Gastroesophageal sphincter (tissue), 4 donors: ENCODE data around the gene INAFM1. TPM values are rescaled to one million over a fixed set of nuclear protein-coding genes. Genes with fewer than 3 reads are reported as not detected.
"Not testable (repeated sequence)": the region's sequence is repeated elsewhere in the genome, so short reads cannot be mapped to it uniquely, and the experiment has no call there.

Source experiments
- ATAC-seq: fragments of 150-250 bp; one replicate; pipeline ENCODE4 v1.9.1; 2016; ENCODE audit warnings: mild to moderate bottlenecking, moderate library complexity
- H3K27ac ChIP-seq, 4 donors: fragments of 200-600 bp; sonication (generic) in 3 of 4; 1 replicate in 3 of 4; 2 replicates in 1 of 4; pipeline ENCODE4 v1.5.1; 2016 to 2019
- H3K27me3 ChIP-seq: fragments of 200-600 bp; sonication (generic); one replicate; pipeline ENCODE4 v1.5.1; 2019
- H3K36me3 ChIP-seq, 2 donors: fragments of 200-600 bp; sonication (generic); one replicate each; pipeline ENCODE4 v1.5.1; 2019; ENCODE audit warnings: control low read depth in 1 of 2
- H3K4me1 ChIP-seq, 3 donors: fragments of 200-600 bp; sonication (generic); 1 replicate in 2 of 3; 2 replicates in 1 of 3; pipeline ENCODE4 v1.5.1; 2016 to 2019; ENCODE audit warnings: control low read depth in 2 of 3
- H3K4me3 ChIP-seq, 2 donors: fragments of 200-600 bp; sonication (generic); one replicate each; pipeline ENCODE4 v1.5.1; 2019; ENCODE audit warnings: mild to moderate bottlenecking in 1 of 2, moderate library complexity in 1 of 2
- H3K9me3 ChIP-seq, 3 donors: fragments of 200-600 bp; sonication (generic); one replicate each; pipeline ENCODE4 v1.5.1; 2017 to 2019; ENCODE audit warnings: control low read depth in 2 of 3
- CTCF ChIP-seq, 4 experiments: fragments of 200-600 bp in 2 of 4; fragments of 450-650 bp in 2 of 4; sonication (generic) in 1 of 4; IDR thresholded peaks; one replicate each; pipeline ENCODE4 v1.5.1; 2017 to 2019; ENCODE audit warnings: antibody characterized with exemption in 4 of 4, mild to moderate bottlenecking in 2 of 4, moderate library complexity in 2 of 4
- EP300 ChIP-seq: sonication (generic); formaldehyde crosslinking; IDR thresholded peaks from one replicate; pipeline ENCODE4 v1.6.1; 2017; ENCODE audit warnings: antibody characterized with exemption, mild to moderate bottlenecking
- POLR2A ChIP-seq, 2 donors: fragments of 450-650 bp; IDR thresholded peaks; one replicate each; pipeline ENCODE4 v1.6.1; 2017; ENCODE audit warnings: antibody characterized with exemption in 2 of 2, mild to moderate bottlenecking in 2 of 2, moderate library complexity in 1 of 2
- POLR2AphosphoS5 ChIP-seq: sonication (generic); formaldehyde crosslinking; IDR thresholded peaks from one replicate; pipeline ENCODE4 v1.6.1; 2017; ENCODE audit warnings: antibody characterized with exemption
- WGBS, 2 donors: methylation state at CpG; one replicate each; pipeline ENCODE4 v1.1.5; 2018; ENCODE audit warnings: low coverage in 1 of 2; 5-methylcytosine and 5-hydroxymethylcytosine counted together
- total RNA-seq, 4 donors: library from RNA; depleted of rRNA; stranded (reverse); fragments of >200 nt; gene quantifications; one replicate each; pipeline ENCODE4 v1.1.0, GENCODE V29; 2016

INAFM1 gene
- total RNA-seq, 4 donors from 2014 or later = 5.0 to 14.7 (median 11.7) TPM

- no peaks in the 10 kb centered on the region for H3K27me3 ChIP-seq
- no peaks in the 10 kb centered on the region for H3K36me3 ChIP-seq
- 86 to 88% methylated on average over 7 to 8 of the region's 13 CpGs for WGBS, 2 donors
- H3K4me3 ChIP-seq = no peak overlapping the region
- H3K27ac ChIP-seq = no peak overlapping the region
- peaks cover 0 to 35% (median 12%) of the 10 kb centered on the region in 3 donors for H3K4me1 ChIP-seq
- TF ChIP-seq EP300 = no peak
- TF ChIP-seq POLR2A (IDR thresholded peaks at IDR 0.05) = no peak
- TF ChIP-seq POLR2AphosphoS5 = no peak
- peak in 3 of 4 experiments; percentile 27 to 35 (median 34) for TF ChIP-seq CTCF (IDR thresholded peaks at IDR 0.05)
- ATAC-seq = no peak
- no peaks in the 10 kb centered on the region for H3K9me3 ChIP-seq
Observed at GRCh38 chr19:47280183-47280797, 5.6 kb downstream of the INAFM1 start.

GRCh38 chr19:47283405-47284059, 8.8 kb downstream of the INAFM1 start:
- TF ChIP-seq POLR2A (IDR thresholded peaks at IDR 0.05) (no peak), POLR2AphosphoS5 (no peak), EP300 (no peak), CTCF (IDR thresholded peaks at IDR 0.05) (no peak)
- ATAC-seq = no peak
- 50 to 69% methylated on average over 7 to 10 of the region's 10 CpGs for WGBS, 2 donors

GRCh38 chr19:47284324-47284899, 9.7 kb downstream of the INAFM1 start:
- WGBS, 2 donors = 24 to 100% methylated on average over 1 to 5 of the region's 9 CpGs
- Histone ChIP-seq H3K27me3 (no peaks in the 10 kb centered on the region), H3K9me3 (no peaks in the 10 kb centered on the region), H3K4me1 (peaks cover 0 to 12% (median 2%) of the 10 kb centered on the region in 3 donors), H3K4me3 (no peak overlapping the region), H3K36me3 (no peaks in the 10 kb centered on the region), H3K27ac (no peak overlapping the region)
- TF ChIP-seq CTCF (IDR thresholded peaks at IDR 0.05) = peak in 3 of 4 experiments; percentile 77 to 86 (median 85)
- TF ChIP-seq POLR2AphosphoS5 = no peak
- ATAC-seq = peak; percentile 26

More at GRCh38 chr19:47283405-47284059, 8.8 kb downstream of the INAFM1 start:
- H3K27me3 ChIP-seq = no peaks in the 10 kb centered on the region
- peaks cover 0 to 9% (median 0%) of the 10 kb centered on the region in 3 donors for H3K4me1 ChIP-seq
- no peak overlapping the region for H3K27ac ChIP-seq
- H3K9me3 ChIP-seq = no peaks in the 10 kb centered on the region
- H3K4me3 ChIP-seq = no peak overlapping the region
- no peaks in the 10 kb centered on the region for H3K36me3 ChIP-seq

GRCh38 chr19:47296036-47296435, 21.4 kb downstream of the INAFM1 start:
- 27 to 33% methylated on average over 6 to 9 of the region's 12 CpGs for WGBS, 2 donors
- Histone ChIP-seq H3K27me3 (no peaks in the 10 kb centered on the region), H3K4me3 (no peak overlapping the region), H3K27ac (no peak overlapping the region), H3K36me3 (no peaks in the 10 kb centered on the region), H3K4me1 (peaks cover 0 to 7% (median 0%) of the 10 kb centered on the region in 3 donors), H3K9me3 (no peaks in the 10 kb centered on the region)
- peak; percentile 71 for ATAC-seq
- TF ChIP-seq POLR2A (IDR thresholded peaks at IDR 0.05) (no peak), CTCF (IDR thresholded peaks at IDR 0.05) (peak in 3 of 4 experiments; percentile 68 to 75 (median 72))

- not testable (repeated sequence) for H3K27ac ChIP-seq, H3K4me3 ChIP-seq, H3K36me3 ChIP-seq, H3K27me3 ChIP-seq, H3K9me3 ChIP-seq, ATAC-seq
- WGBS, 2 donors = 92% methylated on average over 8 of the region's 14 CpGs; no CpG with 5 or more reads in 1 of the 2 donors
- H3K4me1 ChIP-seq = peaks cover 0 to 17% (median 0%) of the 10 kb centered on the region in 3 donors
Observed at GRCh38 chr19:47300867-47301266, 26.2 kb downstream of the INAFM1 start.
